Neuron (in vitro differentiated cells): ENCODE measurements around the gene AKAP3.

Experiments
- H2AFZ ChIP-seq: one replicate; pipeline ENCODE4 v1.6.1; 2013; ENCODE audit warnings: low read depth, mild to moderate bottlenecking, inconsistent platforms, low read length, moderate library complexity
- H3K27me3 ChIP-seq: one replicate; pipeline ENCODE4 v1.6.1; 2013; ENCODE audit warnings: low read length; ENCODE audit not compliant: insufficient read depth
- H3K36me3 ChIP-seq: one replicate; pipeline ENCODE4 v1.6.1; 2013; ENCODE audit warnings: low read length; ENCODE audit not compliant: insufficient read depth
- H3K4me1 ChIP-seq: one replicate; pipeline ENCODE4 v1.6.1; 2013; ENCODE audit warnings: low read length; ENCODE audit not compliant: insufficient read depth
- H3K4me3 ChIP-seq: 2 replicates; pipeline ENCODE4 v1.5.1; 2013; ENCODE audit warnings: mild to moderate bottlenecking, low read length, moderate library complexity
- H3K9me3 ChIP-seq: one replicate; pipeline ENCODE4 v1.6.1; 2013; ENCODE audit warnings: low read length

The AKAP3 gene

GRCh38 chr12:4630262-4630661 lies 18.6 kb downstream of the AKAP3 start:
- Histone ChIP-seq H3K27me3 (no peaks in the 10 kb centered on the region), H3K9me3 (no peaks in the 10 kb centered on the region), H2AFZ (no peak overlapping the region), H3K36me3 (no peaks in the 10 kb centered on the region), H3K4me3 (no peak overlapping the region), H3K4me1 (no peaks in the 10 kb centered on the region)

GRCh38 chr12:4628406-4628805 lies 20.4 kb downstream of the AKAP3 start:
- Histone ChIP-seq H3K4me1 (no peaks in the 10 kb centered on the region), H3K4me3 (no peak overlapping the region), H3K27me3 (no peaks in the 10 kb centered on the region), H2AFZ (no peak overlapping the region), H3K36me3 (no peaks in the 10 kb centered on the region), H3K9me3 (no peaks in the 10 kb centered on the region)

DNA sequence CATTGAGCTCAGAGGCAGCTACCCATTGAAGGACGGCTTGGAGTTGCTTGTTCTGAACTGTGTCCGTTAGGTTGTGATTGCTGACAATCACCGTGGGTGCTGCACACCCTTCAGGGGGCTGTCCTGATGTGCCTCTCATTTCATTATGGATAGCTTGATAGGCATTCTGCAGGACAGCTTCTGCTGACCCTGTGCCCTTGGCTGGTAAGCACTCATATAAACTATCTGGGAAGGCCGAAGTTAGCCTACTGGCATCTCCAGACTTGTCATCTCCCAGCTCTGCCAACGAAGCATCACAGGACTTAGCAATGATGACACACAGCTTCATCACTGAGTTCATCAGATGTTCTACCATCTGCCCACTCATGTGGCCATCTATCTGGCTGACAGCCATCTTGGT lies 22.3 kb downstream of the AKAP3 start:
- H2AFZ ChIP-seq: no peak overlapping the region
- H3K27me3 ChIP-seq: no peaks in the 10 kb centered on the region

GRCh38 chr12:4621511-4621910 lies 27.3 kb downstream of the AKAP3 start:
- H3K36me3 ChIP-seq: no peaks in the 10 kb centered on the region
- H3K4me3 ChIP-seq: no peak overlapping the region

More for the DNA sequence above, 22.3 kb downstream of the AKAP3 start:
- H3K4me1 ChIP-seq: no peaks in the 10 kb centered on the region
- peaks cover 3% of the 10 kb centered on the region for H3K9me3 ChIP-seq
- no peaks in the 10 kb centered on the region for H3K36me3 ChIP-seq
- H3K4me3 ChIP-seq: no peak overlapping the region

DNA sequence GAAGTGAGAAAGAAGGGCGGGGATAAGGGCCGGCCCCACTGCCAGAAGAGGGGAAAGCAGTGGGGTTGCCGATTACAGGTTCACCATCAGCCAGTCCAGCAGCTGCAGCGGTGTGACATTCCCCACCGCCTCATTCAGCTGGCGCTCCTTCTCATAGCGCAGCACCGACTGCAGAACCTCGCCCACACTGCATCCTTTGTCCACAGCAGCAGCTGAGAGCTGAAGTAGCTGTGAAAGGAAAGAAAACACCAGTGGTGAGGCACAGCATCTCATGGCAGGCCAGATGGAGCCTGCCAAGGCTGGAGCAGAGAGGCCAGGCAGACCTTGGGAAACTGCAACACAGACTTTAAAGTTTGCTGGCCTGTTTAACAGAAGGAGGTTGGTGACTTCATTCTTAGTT lies 33.2 kb downstream of the AKAP3 start:
- Histone ChIP-seq H2AFZ (no peak overlapping the region), H3K9me3 (no peaks in the 10 kb centered on the region), H3K4me1 (no peaks in the 10 kb centered on the region), H3K27me3 (no peaks in the 10 kb centered on the region), H3K36me3 (peaks cover 45% of the 10 kb centered on the region), H3K4me3 (no peak overlapping the region)

More at GRCh38 chr12:4621511-4621910, 27.3 kb downstream of the AKAP3 start:
- Histone ChIP-seq H2AFZ (no peak overlapping the region), H3K4me1 (no peaks in the 10 kb centered on the region), H3K27me3 (no peaks in the 10 kb centered on the region), H3K9me3 (peaks cover 3% of the 10 kb centered on the region)

GRCh38 chr12:4610481-4610880 lies 38.4 kb downstream of the AKAP3 start:
- Histone ChIP-seq H3K36me3 (peaks cover 53% of the 10 kb centered on the region), H3K4me1 (peaks cover 4% of the 10 kb centered on the region), H3K4me3 (no peak overlapping the region), H3K27me3 (no peaks in the 10 kb centered on the region), H2AFZ (no peak overlapping the region), H3K9me3 (no peaks in the 10 kb centered on the region)

DNA sequence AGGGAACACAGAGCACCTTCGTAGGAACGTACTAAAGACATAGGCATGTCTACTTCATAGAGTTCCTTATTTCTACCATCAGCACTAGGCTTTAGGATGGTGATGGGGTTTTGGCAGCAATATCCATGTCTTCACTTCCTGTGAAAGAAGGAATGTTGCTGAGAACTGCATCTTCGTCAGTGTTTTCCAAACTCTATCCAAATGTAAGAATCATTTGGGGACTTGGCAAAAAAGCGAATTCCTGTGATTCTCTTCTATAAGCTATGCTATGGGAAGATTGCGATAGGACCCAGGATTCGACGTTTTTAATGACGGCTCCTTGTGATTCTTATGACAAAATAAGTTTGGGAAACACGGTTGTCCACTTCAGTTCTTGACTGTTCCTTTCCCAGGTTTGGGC lies 39.8 kb downstream of the AKAP3 start:
- Histone ChIP-seq H3K4me1 (peaks cover 4% of the 10 kb centered on the region), H3K36me3 (peaks cover 40% of the 10 kb centered on the region), H3K9me3 (no peaks in the 10 kb centered on the region), H3K27me3 (no peaks in the 10 kb centered on the region), H2AFZ (no peak overlapping the region), H3K4me3 (no peak overlapping the region)

GRCh38 chr12:4607056-4607455 lies 41.8 kb downstream of the AKAP3 start:
- Histone ChIP-seq H3K9me3 (no peaks in the 10 kb centered on the region), H2AFZ (no peak overlapping the region), H3K36me3 (peaks cover 23% of the 10 kb centered on the region), H3K27me3 (no peaks in the 10 kb centered on the region), H3K4me1 (peaks cover 10% of the 10 kb centered on the region), H3K4me3 (no peak overlapping the region)

- H2AFZ ChIP-seq: peak overlapping the region; percentile 53
Measured at GRCh38 chr12:4604684-4605193, 44.1 kb downstream of the AKAP3 start.

DNA sequence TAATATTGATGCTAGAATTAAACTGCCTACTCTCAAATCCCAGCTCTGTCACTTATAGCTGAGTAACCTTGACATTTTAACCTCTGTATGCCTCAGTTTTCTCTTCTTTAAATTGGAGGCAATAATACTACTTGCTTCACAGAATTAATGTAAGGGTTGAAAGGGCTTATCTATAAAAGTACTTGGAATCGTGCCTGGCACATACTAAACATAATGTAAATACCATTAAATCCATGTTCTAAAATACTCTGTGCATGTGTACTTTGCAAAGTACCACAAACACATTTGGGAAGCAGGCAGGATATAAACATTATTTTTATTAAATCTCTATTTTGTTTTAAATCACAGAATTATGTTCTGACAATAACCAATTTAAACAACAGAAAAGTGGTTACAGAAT lies 44.9 kb downstream of the AKAP3 start:
- H3K4me1 ChIP-seq: peaks cover 10% of the 10 kb centered on the region
- H3K4me3 ChIP-seq: no peak overlapping the region
- no peak overlapping the region for H2AFZ ChIP-seq
- peaks cover 6% of the 10 kb centered on the region for H3K36me3 ChIP-seq
- no peaks in the 10 kb centered on the region for H3K27me3 ChIP-seq
- no peaks in the 10 kb centered on the region for H3K9me3 ChIP-seq

More at GRCh38 chr12:4604684-4605193, 44.1 kb downstream of the AKAP3 start:
- Histone ChIP-seq H3K27me3 (no peaks in the 10 kb centered on the region), H3K36me3 (peaks cover 6% of the 10 kb centered on the region), H3K9me3 (no peaks in the 10 kb centered on the region), H3K4me1 (peaks cover 10% of the 10 kb centered on the region), H3K4me3 (peak overlapping the region; percentile 75)

DNA sequence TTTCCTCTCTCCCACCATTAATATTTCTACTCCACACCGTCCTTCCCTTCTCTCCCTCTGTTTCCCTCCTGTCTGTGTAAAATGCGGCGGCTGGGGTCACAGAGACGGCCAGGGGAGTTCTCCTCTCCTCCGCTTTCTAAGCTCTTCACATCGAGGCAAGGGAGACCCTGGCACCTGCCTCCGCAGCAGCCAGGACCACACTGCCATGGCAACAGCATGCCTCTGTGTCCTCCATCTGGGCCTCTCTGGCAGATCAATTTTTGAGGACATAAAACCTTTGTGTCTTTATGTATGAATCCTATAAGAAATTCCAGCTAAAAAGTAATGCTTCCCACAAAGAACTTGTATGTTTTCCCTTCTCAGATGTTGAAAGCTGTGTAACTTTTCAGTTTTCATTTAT lies 45.4 kb downstream of the AKAP3 start:
- no peak overlapping the region for H3K4me3 ChIP-seq
- peak overlapping the region; percentile 73 for H2AFZ ChIP-seq
- H3K27me3 ChIP-seq: no peaks in the 10 kb centered on the region
- no peaks in the 10 kb centered on the region for H3K9me3 ChIP-seq
- H3K36me3 ChIP-seq: peaks cover 6% of the 10 kb centered on the region
- peaks cover 10% of the 10 kb centered on the region for H3K4me1 ChIP-seq

GRCh38 chr12:4595881-4596280 lies 53.0 kb downstream of the AKAP3 start:
- no peaks in the 10 kb centered on the region for H3K4me1 ChIP-seq
- no peaks in the 10 kb centered on the region for H3K9me3 ChIP-seq
- no peaks in the 10 kb centered on the region for H3K36me3 ChIP-seq
- H2AFZ ChIP-seq: no peak overlapping the region
- no peak overlapping the region for H3K4me3 ChIP-seq
- no peaks in the 10 kb centered on the region for H3K27me3 ChIP-seq

DNA sequence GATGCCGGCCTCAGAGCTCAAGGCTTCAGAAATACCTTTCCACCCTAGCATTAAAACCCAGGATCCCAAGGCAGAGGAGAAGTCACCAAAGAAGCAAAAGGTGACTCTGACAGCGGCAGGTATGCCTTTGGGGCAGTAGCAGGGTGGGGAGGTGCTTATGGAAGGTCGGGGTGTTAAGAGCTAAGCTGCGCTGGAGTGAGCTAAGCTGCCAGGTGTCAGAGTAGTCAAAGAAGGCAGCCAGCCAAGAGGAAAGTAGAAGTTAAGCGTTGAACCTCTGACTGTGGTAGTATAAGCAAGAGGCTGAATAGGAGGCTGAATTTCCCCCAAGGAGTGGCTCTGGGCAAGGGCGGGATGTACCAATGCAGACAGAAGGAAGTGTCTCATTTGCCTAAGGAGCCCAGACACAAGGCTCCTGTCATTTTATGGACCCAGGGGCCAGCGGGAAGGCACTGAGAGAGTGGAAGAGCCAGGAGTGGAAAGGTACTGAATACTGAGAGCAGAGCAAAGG lies 57.6 kb downstream of the AKAP3 start:
- Histone ChIP-seq H3K4me3 (no peak overlapping the region), H3K4me1 (no peaks in the 10 kb centered on the region), H3K9me3 (no peaks in the 10 kb centered on the region), H2AFZ (no peak overlapping the region), H3K36me3 (no peaks in the 10 kb centered on the region), H3K27me3 (no peaks in the 10 kb centered on the region)

- Histone ChIP-seq H3K27me3 (no peaks in the 10 kb centered on the region), H2AFZ (no peak overlapping the region), H3K36me3 (no peaks in the 10 kb centered on the region), H3K4me3 (no peak overlapping the region), H3K4me1 (no peaks in the 10 kb centered on the region), H3K9me3 (no peaks in the 10 kb centered on the region)
Measured at GRCh38 chr12:4589941-4590340, 58.9 kb downstream of the AKAP3 start.
